Endothelial cell of umbilical vein (primary cell): ENCODE data around the gene PITPNB. TPM values are rescaled to one million over a fixed set of nuclear protein-coding genes. Genes with fewer than 3 reads are reported as not detected.

Source experiments
- BruUV-seq: library from RNA; stranded (reverse); fragments of 400-500 nt; replicated peaks from 2 replicates; lab custom pipeline; 2021; lab: Mats Ljungman, UMichigan
- CTCF ChIA-PET: fragments of 300-600, 350-600 bp; sonication (Branson Sonifier 250); formaldehyde crosslinking; loops from one replicate; lab custom pipeline; 2021; ENCODE audit warnings: antibody characterized with exemption, inconsistent platforms; lab: Charles Lee
- POLR2A ChIA-PET: fragments of 300-600, 350-600 bp; sonication (Branson Sonifier 250); formaldehyde crosslinking; loops from one replicate; lab custom pipeline; 2021; ENCODE audit warnings: antibody characterized with exemption, inconsistent platforms; lab: Charles Lee
- DNase-seq: peaks from one replicate; pipeline ENCODE4 v3.0.0-alpha.2; 2011; ENCODE audit warnings: low read depth, low spot score
- FAIRE-seq: peaks from 2 replicates; lab custom pipeline; 2011; peaks lifted over from hg19 to GRCh38; lab: Jason Lieb, UNC
- H2AFZ ChIP-seq: 2 replicates; pipeline ENCODE4 v1.6.0; 2012; ENCODE audit warnings: low read depth, low read length, control low read depth, inconsistent platforms
- H3K27ac ChIP-seq: 2 replicates; pipeline ENCODE4 v1.5.1; 2011; ENCODE audit warnings: low read depth, mild to moderate bottlenecking, control low read depth, low read length, moderate library complexity; ENCODE audit not compliant: insufficient read depth
- H3K27me3 ChIP-seq, 2 experiments: 2 replicates each; pipeline versions ENCODE4 v1.6.0 to v1.6.1; 2011; ENCODE audit warnings: low read length in 2 of 2, mixed read lengths in 1 of 2; ENCODE audit not compliant: control insufficient read depth in 2 of 2, insufficient read depth in 2 of 2
- H3K36me3 ChIP-seq, 2 experiments: 2 replicates in 1 of 2; 3 replicates in 1 of 2; pipeline ENCODE4 v1.5.1; 2011; ENCODE audit warnings: low read length in 2 of 2, mild to moderate bottlenecking in 1 of 2, moderate library complexity in 1 of 2; ENCODE audit not compliant: control insufficient read depth in 2 of 2, insufficient read depth in 2 of 2; ENCODE audit errors: extremely low read depth in 1 of 2
- H3K4me1 ChIP-seq: 3 replicates; pipeline ENCODE4 v1.5.1; 2011; ENCODE audit warnings: mild to moderate bottlenecking, low read length; ENCODE audit not compliant: control insufficient read depth, insufficient read depth; ENCODE audit errors: extremely low read depth
- H3K4me2 ChIP-seq: 2 replicates; pipeline ENCODE4 v1.6.1; 2011; ENCODE audit warnings: low read length, control low read depth, mixed read lengths; ENCODE audit not compliant: insufficient read depth
- H3K4me3 ChIP-seq, 3 experiments: fragments of 200-600 bp in 1 of 3; sonication (generic), shearing (Covaris generic) in 1 of 3; replicated peaks in 1 of 3; 2 replicates each; pipeline ENCODE4 v1.5.1; 2011 to 2016; ENCODE audit warnings: control low read depth in 3 of 3, low read length in 3 of 3, mild to moderate bottlenecking in 2 of 3, inconsistent platforms in 1 of 3, low read depth in 1 of 3, moderate library complexity in 1 of 3; ENCODE audit not compliant: insufficient read depth in 1 of 3
- H3K79me2 ChIP-seq: 2 replicates; pipeline ENCODE4 v1.6.0; 2012; ENCODE audit warnings: low read length, inconsistent platforms; ENCODE audit not compliant: control insufficient read depth, insufficient read depth
- H3K9ac ChIP-seq: replicated peaks from 2 replicates; pipeline ENCODE3; 2011; ENCODE audit warnings: low read length, control low read depth; ENCODE audit not compliant: insufficient read depth; ENCODE audit errors: extremely low read depth
- H3K9me1 ChIP-seq: replicated peaks from 3 replicates; pipeline ENCODE4 v1.6.0; 2011; ENCODE audit warnings: mild to moderate bottlenecking, low read length; ENCODE audit not compliant: control insufficient read depth, insufficient read depth; ENCODE audit errors: extremely low read depth
- H3K9me3 ChIP-seq: replicated peaks from 2 replicates; pipeline ENCODE4 v1.5.1; 2012; ENCODE audit warnings: low read length, inconsistent platforms; ENCODE audit not compliant: control insufficient read depth, insufficient read depth
- H4K20me1 ChIP-seq: replicated peaks from 2 replicates; pipeline ENCODE3; 2011; ENCODE audit warnings: mild to moderate bottlenecking, low read length; ENCODE audit not compliant: control insufficient read depth, insufficient read depth; ENCODE audit errors: extremely low read depth
- FOS ChIP-seq: IDR thresholded peaks from 2 replicates; pipeline ENCODE4 v1.6.1; 2011; ENCODE audit warnings: mild to moderate bottlenecking, low read length, moderate library complexity, borderline replicate concordance; ENCODE audit not compliant: insufficient read depth
- GATA2 ChIP-seq: IDR thresholded peaks from 2 replicates; pipeline ENCODE4 v1.7.0; 2011; ENCODE audit warnings: low read depth, mild to moderate bottlenecking, moderate library complexity, mixed read lengths, low read length; ENCODE audit not compliant: insufficient read length, insufficient read depth
- dilution Hi-C: fragments of 300-500 bp; cut with MboI; formaldehyde crosslinking; loops from one replicate; pipeline ENCODE4 v1.15.0; 2019; ENCODE audit warnings: low sequenced_read_pairs; ENCODE audit not compliant: extremely low pct_ligation_motif_present
- intact Hi-C: fragments of 100-400 bp; cut with micrococcal nuclease; formaldehyde crosslinking; loops from one replicate; pipeline ENCODE4 v1.10.0; 2022
- polyA plus RNA-seq, 4 experiments: library from polyadenylated mRNA; depleted of rRNA in 3 of 4; stranded (reverse) in 3 of 4; unstranded in 1 of 4; fragments of >200 nt; gene quantifications; 2 replicates each; pipeline versions ENCODE4 v1.2.1 to v1.2.3, GENCODE V29; 2011 to 2012; ENCODE audit warnings: missing spikeins in 1 of 4
- total RNA-seq: library from RNA; stranded (reverse); gene quantifications from 2 replicates; pipeline ENCODE4 v1.2.3, GENCODE V29; 2021

Gene PITPNB
- total and polyA plus RNA-seq, 2 donors (not counting 3 experiments of a cell fraction or from before 2014, with no cell fraction given), result 29.7 to 108 TPM

GRCh38 chr22:27896245-27896644 is 22.8 kb downstream of the PITPNB start:
- Histone ChIP-seq H3K27ac (no peak overlapping the region), H3K79me2 (peaks cover 63% of the 10 kb centered on the region), H2AFZ (no peak overlapping the region), H3K9me3 (no peaks in the 10 kb centered on the region), H3K4me3 (no peak overlapping the region), H4K20me1 (peaks cover 5% of the 10 kb centered on the region), H3K9ac (no peak overlapping the region), H3K4me2 (no peak overlapping the region), H3K4me1 (no peaks in the 10 kb centered on the region), H3K36me3 (peaks cover 23 to 36% of the 10 kb centered on the region in 2 experiments), H3K27me3 (no peaks in the 10 kb centered on the region), H3K9me1 (no peaks in the 10 kb centered on the region)
- POLR2A ChIA-PET, result no interaction called here
- FAIRE-seq (no peak), DNase-seq (no peak)
- CTCF ChIA-PET, result no interaction called here
- intact Hi-C loops (no loop called here), dilution Hi-C loops (no loop called here)
- BruUV-seq, result no TSS peak
- TF ChIP-seq FOS, result no peak

- POLR2A ChIA-PET, result no interaction called here
- dilution Hi-C loops (no loop called here), intact Hi-C loops (no loop called here)
- peaks cover 23 to 33% of the 10 kb centered on the region in 2 experiments for H3K36me3 ChIP-seq
- H2AFZ ChIP-seq, result no peak overlapping the region
- H3K4me3 ChIP-seq, result no peak overlapping the region
- no peaks in the 10 kb centered on the region for H3K4me1 ChIP-seq
- peaks cover 61% of the 10 kb centered on the region for H3K79me2 ChIP-seq
- H3K9me1 ChIP-seq, result no peaks in the 10 kb centered on the region
- FAIRE-seq (no peak), DNase-seq (no peak)
- H3K27ac ChIP-seq, result no peak overlapping the region
- H3K9ac ChIP-seq, result no peak overlapping the region
- no peaks in the 10 kb centered on the region for H3K9me3 ChIP-seq
- CTCF ChIA-PET, result interaction anchor here (1.6 kb wide), 1 partner anchor 13 kb away, joined by 3 read pairs; no protein-coding TSS in a partner anchor
- no TSS peak for BruUV-seq
- H4K20me1 ChIP-seq, result peaks cover 5% of the 10 kb centered on the region
- no peaks in the 10 kb centered on the region for H3K27me3 ChIP-seq
- TF ChIP-seq GATA2 (no peak), FOS (no peak)
- H3K4me2 ChIP-seq, result no peak overlapping the region
Observed at GRCh38 chr22:27895600-27895999, 23.5 kb downstream of the PITPNB start.
